ENCODE results near the gene TBCK. TPM values are rescaled to one million over a fixed set of nuclear protein-coding genes. Genes with fewer than 3 reads are reported as not detected.

TBCK gene
- total RNA-seq, 1 experiment from 2014 or later = 19.7 TPM

- CTCF ChIA-PET = no interaction called here
- no peak overlapping the region for H3K4me3 Mint-ChIP-seq (ENCODE audit: low read depth, unreplicated experiment)
- H3K4me1 Mint-ChIP-seq (ENCODE audit: low read depth, unreplicated experiment) = peaks cover 31% of the 10 kb centered on the region
- TF ChIP-seq CTCF (IDR thresholded peaks at IDR 0.05; ENCODE audit: unreplicated experiment) = no peak
- no peaks in the 10 kb centered on the region for H3K27me3 Mint-ChIP-seq (ENCODE audit: unreplicated experiment)
- H3K9me3 Mint-ChIP-seq (ENCODE audit: low read depth, unreplicated experiment) = no peaks in the 10 kb centered on the region
- no TSS peak for BruUV-seq (replicated peaks)
- H3K36me3 Mint-ChIP-seq (ENCODE audit: insufficient read depth, unreplicated experiment) = peaks cover 13% of the 10 kb centered on the region
- DNase-seq = no peak
- H3K27ac Mint-ChIP-seq (ENCODE audit: unreplicated experiment) = no peak overlapping the region
- intact Hi-C loops (cut with micrococcal nuclease; ENCODE audit: unreplicated experiment) = no loop called here
Measured at GRCh38 chr4:105994061-105994460, 321.9 kb downstream of the TBCK start.

GRCh38 chr4:105992641-105993305 is 323.2 kb downstream of the TBCK start:
- Mint-ChIP-seq H3K36me3 (ENCODE audit: insufficient read depth, unreplicated experiment) (peaks cover 13% of the 10 kb centered on the region), H3K4me1 (ENCODE audit: low read depth, unreplicated experiment) (peaks cover 30% of the 10 kb centered on the region), H3K9me3 (ENCODE audit: low read depth, unreplicated experiment) (no peaks in the 10 kb centered on the region), H3K27ac (ENCODE audit: unreplicated experiment) (no peak overlapping the region), H3K27me3 (ENCODE audit: unreplicated experiment) (no peaks in the 10 kb centered on the region), H3K4me3 (ENCODE audit: low read depth, unreplicated experiment) (no peak overlapping the region)
- DNase-seq = no peak
- intact Hi-C loops (cut with micrococcal nuclease; ENCODE audit: unreplicated experiment) = no loop called here
- no TSS peak for BruUV-seq (replicated peaks)
- TF ChIP-seq CTCF (IDR thresholded peaks at IDR 0.05; ENCODE audit: unreplicated experiment) = no peak
- CTCF ChIA-PET = no interaction called here

GRCh38 chr4:105991726-105992125 is 324.3 kb downstream of the TBCK start:
- DNase-seq = no peak
- intact Hi-C loops (cut with micrococcal nuclease; ENCODE audit: unreplicated experiment) = no loop called here
- no peak overlapping the region for H3K4me3 Mint-ChIP-seq (ENCODE audit: low read depth, unreplicated experiment)
- no peaks in the 10 kb centered on the region for H3K27me3 Mint-ChIP-seq (ENCODE audit: unreplicated experiment)
- BruUV-seq (replicated peaks) = no TSS peak
- H3K36me3 Mint-ChIP-seq (ENCODE audit: insufficient read depth, unreplicated experiment) = peaks cover 13% of the 10 kb centered on the region
- no peak for TF ChIP-seq CTCF (IDR thresholded peaks at IDR 0.05; ENCODE audit: unreplicated experiment)
- no peaks in the 10 kb centered on the region for H3K9me3 Mint-ChIP-seq (ENCODE audit: low read depth, unreplicated experiment)
- CTCF ChIA-PET = no interaction called here
- peaks cover 19% of the 10 kb centered on the region for H3K4me1 Mint-ChIP-seq (ENCODE audit: low read depth, unreplicated experiment)
- H3K27ac Mint-ChIP-seq (ENCODE audit: unreplicated experiment) = no peak overlapping the region

Other genes starting within 250 kb of the TBCK start
- gene AIMP1, start 341 bp upstream of the TBCK start, total RNA-seq (2022) = 60.4 and 65.5 TPM in 2 replicates
- not detected in 2 replicates for gene GIMD1, start 52.6 kb upstream of the TBCK start, total RNA-seq (2022)